GM19467 (cell line): Measurements from ENCODE around the gene CMIP.

ENCODE experiments used
- ATAC-seq: cut with Tn5 transposase; IDR thresholded peaks from one replicate; pipeline ENCODE4 v1.9.1; 2021; ENCODE audit warnings: mild to moderate bottlenecking, moderate library complexity; ENCODE audit not compliant: unreplicated experiment

CMIP gene

GRCh38 chr16:81562174-81562849 is 117.7 kb downstream of the CMIP start:
- no peak for ATAC-seq

- no peak for ATAC-seq
Measured at GRCh38 chr16:81562926-81563325, 118.3 kb downstream of the CMIP start.

GRCh38 chr16:81564421-81564911 is 119.9 kb downstream of the CMIP start:
- ATAC-seq: no peak

GRCh38 chr16:81565321-81566028 is 120.9 kb downstream of the CMIP start:
- ATAC-seq: no peak

GRCh38 chr16:81566086-81567007 is 121.7 kb downstream of the CMIP start:
- ATAC-seq: no peak

- ATAC-seq: no peak
Measured at GRCh38 chr16:81567087-81567486, 122.5 kb downstream of the CMIP start.

GRCh38 chr16:81567987-81568748 is 123.6 kb downstream of the CMIP start:
- no peak for ATAC-seq

GRCh38 chr16:81568749-81569087 is 124.1 kb downstream of the CMIP start:
- no peak for ATAC-seq

GRCh38 chr16:81569361-81570034 is 124.9 kb downstream of the CMIP start:
- ATAC-seq: no peak

GRCh38 chr16:81570151-81570846 is 125.7 kb downstream of the CMIP start:
- ATAC-seq: no peak

GRCh38 chr16:81571175-81571574 is 126.6 kb downstream of the CMIP start:
- ATAC-seq: no peak

- no peak for ATAC-seq
Measured at GRCh38 chr16:81571592-81572385, 127.2 kb downstream of the CMIP start.

- no peak for ATAC-seq
Measured at GRCh38 chr16:81572386-81573144, 128.0 kb downstream of the CMIP start.

GRCh38 chr16:81573533-81574020 is 129.0 kb downstream of the CMIP start:
- no peak for ATAC-seq

GRCh38 chr16:81574168-81574567 is 129.6 kb downstream of the CMIP start:
- no peak for ATAC-seq

- ATAC-seq: no peak
Measured at GRCh38 chr16:81575307-81575706, 130.7 kb downstream of the CMIP start.

- no peak for ATAC-seq
Measured at GRCh38 chr16:81575834-81576233, 131.2 kb downstream of the CMIP start.

GRCh38 chr16:81576696-81577095 is 132.1 kb downstream of the CMIP start:
- ATAC-seq: no peak
